HepG2 (cell line): ENCODE data around the gene LAPTM4A. TPM values are rescaled to one million over a fixed set of nuclear protein-coding genes. Genes with fewer than 3 reads are reported as not detected.

Experiments
- CREB3 ChIP-seq: sonication (generic); formaldehyde crosslinking; IDR thresholded peaks from 2 replicates; pipeline ENCODE4 v1.5.0; 2020; ENCODE audit warnings: missing genetic modification reagents
- FOXA3 ChIP-seq: IDR thresholded peaks from 2 replicates; pipeline ENCODE4 v1.6.1; 2016; ENCODE audit warnings: missing genetic modification reagents, missing compliant biosample characterization
- HDAC1 ChIP-seq: sonication (generic); formaldehyde crosslinking; IDR thresholded peaks from 2 replicates; pipeline ENCODE4 v1.5.1; 2020; ENCODE audit warnings: mild to moderate bottlenecking, missing genetic modification reagents
- KDM3A ChIP-seq: IDR thresholded peaks from 2 replicates; pipeline ENCODE4 v1.6.1; 2018; ENCODE audit warnings: low read depth, missing compliant biosample characterization
- LBX2 ChIP-seq: sonication (generic); formaldehyde crosslinking; IDR thresholded peaks from 2 replicates; pipeline ENCODE4 v1.5.0; 2020; ENCODE audit warnings: missing genetic modification reagents, mild to moderate bottlenecking, borderline replicate concordance
- MED13 ChIP-seq: sonication (generic); formaldehyde crosslinking; IDR thresholded peaks from 2 replicates; pipeline ENCODE4 v1.5.0; 2020; ENCODE audit warnings: missing genetic modification reagents
- NAIF1 ChIP-seq: sonication (generic); formaldehyde crosslinking; IDR thresholded peaks from 2 replicates; pipeline ENCODE4 v1.5.0; 2020; ENCODE audit warnings: mild to moderate bottlenecking, missing genetic modification reagents, borderline replicate concordance
- PLRG1 ChIP-seq: fragments of 450-650 bp; conservative IDR thresholded peaks from 2 replicates; pipeline ENCODE4 v1.6.1; 2016
- TCF7L2 ChIP-seq: IDR thresholded peaks from 2 replicates; pipeline ENCODE4 v1.6.1; 2011; ENCODE audit warnings: mild to moderate bottlenecking, low read depth, low read length, moderate library complexity
- TFDP1 ChIP-seq: IDR thresholded peaks from 2 replicates; pipeline ENCODE4 v1.6.1; 2016; ENCODE audit warnings: missing compliant biosample characterization, missing genetic modification reagents, borderline replicate concordance
- ZBTB21 ChIP-seq: sonication (generic); formaldehyde crosslinking; IDR thresholded peaks from 2 replicates; pipeline ENCODE4 v1.4.0; 2020; ENCODE audit warnings: missing genetic modification reagents
- ZFX ChIP-seq: sonication (generic); formaldehyde crosslinking; IDR thresholded peaks from 2 replicates; pipeline ENCODE4 v1.4.0; 2020; ENCODE audit warnings: mild to moderate bottlenecking, low read depth, missing genetic modification reagents, moderate library complexity
- ZKSCAN5 ChIP-seq: sonication (generic); formaldehyde crosslinking; IDR thresholded peaks from 2 replicates; pipeline ENCODE4 v1.5.1; 2020; ENCODE audit warnings: mild to moderate bottlenecking, missing genetic modification reagents
- ZNF224 ChIP-seq: sonication (generic); formaldehyde crosslinking; IDR thresholded peaks from 2 replicates; pipeline ENCODE4 v1.5.0; 2020; ENCODE audit warnings: mild to moderate bottlenecking, missing genetic modification reagents
- ZNF430 ChIP-seq: sonication (generic); formaldehyde crosslinking; IDR thresholded peaks from 2 replicates; pipeline ENCODE4 v1.9.0; 2021; ENCODE audit warnings: mild to moderate bottlenecking, missing genetic modification reagents
- ZNF614 ChIP-seq: IDR thresholded peaks from 2 replicates; pipeline ENCODE4 v1.6.1; 2018; ENCODE audit warnings: missing biosample characterization, missing genetic modification reagents, inconsistent platforms, borderline replicate concordance
- ZNF782 ChIP-seq: sonication (generic); formaldehyde crosslinking; IDR thresholded peaks from 2 replicates; pipeline ENCODE4 v1.4.0; 2020; ENCODE audit warnings: missing genetic modification reagents, mild to moderate bottlenecking, borderline replicate concordance
- polyA plus RNA-seq, 8 experiments: library from polyadenylated mRNA; depleted of rRNA in 3 of 8; stranded (reverse) in 7 of 8; unstranded in 1 of 8; fragments of >200 nt; fragmentation: Illumina TruSeq in 4 of 8; extraction: Trizol in 4 of 8; gene quantifications; 2 replicates each; pipeline versions ENCODE4 v1.2.1 to v1.2.3, GENCODE V29; 2011 to 2016; ENCODE audit warnings: low read depth in 4 of 8, missing spikeins in 1 of 8, mixed read lengths in 1 of 8; ENCODE audit not compliant: insufficient read depth in 1 of 8
- total RNA-seq, 5 experiments: library from RNA; depleted of rRNA; stranded (reverse); fragments of >200 nt; fragmentation: Illumina TruSeq; extraction: Trizol; gene quantifications; 2 replicates each; pipeline ENCODE4 v1.2.3, GENCODE V29; 2016; ENCODE audit warnings: low read depth in 1 of 5
- TF ChIP-seq, protein P1 (sequence below): sonication (generic); formaldehyde crosslinking; IDR thresholded peaks from 2 replicates; pipeline ENCODE4 v1.8.1; 2023; ENCODE audit warnings: mild to moderate bottlenecking, moderate library complexity, missing genetic modification reagents
- TF ChIP-seq, protein P2 (sequence below): sonication (generic); formaldehyde crosslinking; IDR thresholded peaks from 2 replicates; pipeline ENCODE4 v1.4.0; 2020; ENCODE audit warnings: missing genetic modification reagents
- TF ChIP-seq, protein P3 (sequence below): sonication (generic); formaldehyde crosslinking; IDR thresholded peaks from 2 replicates; pipeline ENCODE4 v1.8.1; 2023; ENCODE audit warnings: mild to moderate bottlenecking, missing genetic modification reagents, borderline replicate concordance
- TF ChIP-seq, protein P4 (sequence below): sonication (generic); formaldehyde crosslinking; IDR thresholded peaks from 2 replicates; pipeline ENCODE4 v1.5.1; 2020; ENCODE audit warnings: mild to moderate bottlenecking, missing genetic modification reagents

LAPTM4A gene
- total and polyA plus RNA-seq, 2 of the 13 experiments (the other 11 are each of a cell fraction or from before 2014, with no cell fraction given) = 116 to 558 TPM

DNA sequence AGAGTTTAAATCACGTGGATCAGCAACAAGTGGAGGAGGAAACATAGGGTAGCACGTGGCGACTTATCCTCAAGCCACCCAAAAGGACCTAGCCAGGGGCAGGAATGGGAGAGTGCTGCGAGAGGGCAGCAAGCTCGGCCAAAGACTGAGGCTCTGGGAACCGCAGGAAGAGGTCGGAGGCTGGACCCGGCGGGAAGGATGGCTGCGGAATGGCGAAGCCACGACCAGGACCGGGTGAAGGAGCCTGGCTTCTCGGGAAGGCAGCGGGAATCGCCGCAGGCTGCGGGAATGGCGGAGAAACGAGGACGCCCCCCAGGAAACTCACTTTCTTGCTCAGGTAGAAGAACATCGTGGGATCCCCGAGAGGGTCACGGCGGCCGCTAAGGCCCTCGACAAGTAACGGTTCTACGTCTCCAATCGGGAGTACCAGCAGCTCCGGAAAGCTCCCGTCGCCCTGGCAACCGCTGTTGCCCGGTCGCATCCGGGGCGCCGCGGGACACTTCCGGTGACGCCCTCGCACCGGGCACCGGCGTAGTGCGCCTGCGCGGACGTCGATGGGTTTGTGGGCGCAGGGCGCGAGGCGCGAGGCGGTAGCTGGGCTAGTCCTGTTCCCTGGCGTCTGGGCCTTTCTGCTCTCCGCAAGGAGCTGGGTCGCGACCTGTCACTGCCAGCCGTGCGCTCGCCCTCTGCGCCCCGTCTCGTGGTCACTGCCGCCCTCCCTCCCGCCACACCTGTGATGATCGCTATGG lies 61.6 kb downstream of the LAPTM4A start, which contains the start of gene WDR35 (continued):
- peak; percentile 42 for TF ChIP-seq ZNF614
- TF ChIP-seq TFDP1 (CRISPR knock-in tag) = peak; percentile 96
- peak; percentile 94 for TF ChIP-seq CREB3 (CRISPR knock-in tag)
- TF ChIP-seq ZNF782 = peak; percentile 65; the same call in 1 of the 2 replicates
- TF ChIP-seq, protein P1, sequence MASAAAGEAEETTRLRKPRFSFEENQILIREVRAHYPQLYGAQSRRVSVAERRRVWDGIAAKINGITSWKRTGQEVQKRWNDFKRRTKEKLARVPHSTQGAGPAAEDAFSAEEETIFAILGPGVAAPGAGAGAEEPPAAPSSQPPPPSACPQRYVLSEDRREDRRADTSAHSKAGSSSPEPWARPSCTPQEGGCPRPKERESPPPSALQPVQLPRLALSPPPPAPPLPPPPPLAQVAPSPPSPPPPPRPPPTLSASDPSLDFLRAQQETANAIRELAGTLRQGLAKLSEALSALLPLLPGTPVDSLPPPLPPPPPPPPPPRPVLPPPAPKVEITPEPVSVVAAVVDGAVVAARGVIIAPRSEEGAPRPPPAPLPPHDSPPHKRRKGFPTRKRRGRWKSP (CRISPR knock-in tag) = peak; percentile 92
- TF ChIP-seq KDM3A (CRISPR knock-in tag) = peak; percentile 94
- TF ChIP-seq NAIF1 (CRISPR knock-in tag) = peak; percentile 95
- no peak for TF ChIP-seq TCF7L2
- TF ChIP-seq FOXA3 (CRISPR knock-in tag) = peak; percentile 75
- peak; percentile 68; the same call in 1 of the 2 replicates for TF ChIP-seq MED13 (CRISPR knock-in tag)
- TF ChIP-seq ZBTB21 (CRISPR knock-in tag) = no peak
- peak; percentile 95 for TF ChIP-seq ZFX (CRISPR knock-in tag)
- TF ChIP-seq, protein P2, sequence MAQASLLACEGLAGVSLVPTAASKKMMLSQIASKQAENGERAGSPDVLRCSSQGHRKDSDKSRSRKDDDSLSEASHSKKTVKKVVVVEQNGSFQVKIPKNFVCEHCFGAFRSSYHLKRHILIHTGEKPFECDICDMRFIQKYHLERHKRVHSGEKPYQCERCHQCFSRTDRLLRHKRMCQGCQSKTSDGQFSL (CRISPR knock-in tag) = no peak; the same call in 1 of the 2 replicates
- no peak; the same call in 1 of the 2 replicates for TF ChIP-seq ZNF430
- no peak for TF ChIP-seq PLRG1
- TF ChIP-seq HDAC1 (CRISPR knock-in tag) = peak; percentile 95
- TF ChIP-seq, protein P3, sequence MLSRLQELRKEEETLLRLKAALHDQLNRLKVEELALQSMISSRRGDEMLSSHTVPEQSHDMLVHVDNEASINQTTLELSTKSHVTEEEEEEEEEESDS (CRISPR knock-in tag) = 0 out of 2 replicates have a peak, but pooled peaks have one; percentile 33
- peak; percentile 30 for TF ChIP-seq LBX2
- peak; percentile 96; the same call in 1 of the 2 replicates for TF ChIP-seq ZNF224
- peak; percentile 60; the same call in 1 of the 2 replicates for TF ChIP-seq ZKSCAN5 (CRISPR knock-in tag)
- TF ChIP-seq, protein P4, sequence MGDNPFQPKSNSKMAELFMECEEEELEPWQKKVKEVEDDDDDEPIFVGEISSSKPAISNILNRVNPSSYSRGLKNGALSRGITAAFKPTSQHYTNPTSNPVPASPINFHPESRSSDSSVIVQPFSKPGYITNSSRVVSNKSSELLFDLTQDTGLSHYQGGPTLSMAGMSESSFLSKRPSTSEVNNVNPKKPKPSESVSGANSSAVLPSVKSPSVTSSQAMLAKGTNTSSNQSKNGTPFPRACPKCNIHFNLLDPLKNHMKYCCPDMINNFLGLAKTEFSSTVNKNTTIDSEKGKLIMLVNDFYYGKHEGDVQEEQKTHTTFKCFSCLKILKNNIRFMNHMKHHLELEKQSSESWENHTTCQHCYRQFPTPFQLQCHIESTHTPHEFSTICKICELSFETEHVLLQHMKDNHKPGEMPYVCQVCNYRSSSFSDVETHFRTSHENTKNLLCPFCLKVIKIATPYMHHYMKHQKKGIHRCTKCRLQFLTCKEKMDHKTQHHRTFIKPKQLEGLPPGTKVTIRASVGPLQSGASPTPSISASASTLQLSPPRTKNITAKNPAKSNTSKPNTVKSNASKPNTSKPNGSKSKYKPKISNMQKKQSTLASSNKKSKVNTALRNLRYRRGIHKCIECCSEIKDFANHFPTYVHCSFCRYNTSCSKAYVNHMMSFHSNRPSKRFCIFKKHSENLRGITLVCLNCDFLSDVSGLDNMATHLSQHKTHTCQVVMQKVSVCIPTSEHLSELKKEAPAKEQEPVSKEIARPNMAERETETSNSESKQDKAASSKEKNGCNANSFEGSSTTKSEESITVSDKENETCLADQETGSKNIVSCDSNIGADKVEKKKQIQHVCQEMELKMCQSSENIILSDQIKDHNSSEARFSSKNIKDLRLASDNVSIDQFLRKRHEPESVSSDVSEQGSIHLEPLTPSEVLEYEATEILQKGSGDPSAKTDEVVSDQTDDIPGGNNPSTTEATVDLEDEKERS (CRISPR knock-in tag) = peak; percentile 96
